HepG2 (cell line): ENCODE results near the gene METTL27. TPM values are rescaled to one million over a fixed set of nuclear protein-coding genes. Genes with fewer than 3 reads are reported as not detected.

Experiments used
- ATAC-seq: fragments of 200-7000 bp; cut with Tn5 transposase; 3 replicates; pipeline ENCODE4 v1.9.1; 2020; ENCODE audit warnings: mild to moderate bottlenecking, moderate library complexity
- BruUV-seq: library from RNA; stranded (reverse); fragments of 400-500 nt; replicated peaks from 2 replicates; lab custom pipeline; 2021; lab: Mats Ljungman, UMichigan
- CTCF ChIA-PET: fragments of 300-600 bp; formaldehyde crosslinking; extraction: SDS; loops from one replicate; lab custom pipeline; 2021; ENCODE audit warnings: low total read pairs, inconsistent platforms, low intra/inter-chr PET ratio; lab: Yijun Ruan, JAX
- POLR2A ChIA-PET: fragments of 350-600 bp; sonication (Branson Sonifier 250); formaldehyde crosslinking; loops from one replicate; lab custom pipeline; 2020; ENCODE audit warnings: antibody characterized with exemption, inconsistent platforms; lab: Yijun Ruan, JAX
- DNase-seq: peaks from one replicate; pipeline ENCODE4 v3.0.0-alpha.2; 2015; ENCODE audit warnings: low spot score
- FAIRE-seq: peaks from 3 replicates; lab custom pipeline; 2011; peaks lifted over from hg19 to GRCh38; lab: Jason Lieb, UNC
- H2AFZ ChIP-seq: one replicate; pipeline ENCODE4 v1.6.1; 2011; ENCODE audit warnings: low read length, inconsistent platforms
- H3K27ac ChIP-seq: fragments of 300-600 bp; 3 replicates; pipeline ENCODE4 v1.8.0; 2011; ENCODE audit warnings: mixed run types, mild to moderate bottlenecking, mixed read lengths, low read length, inconsistent platforms; ENCODE audit not compliant: insufficient read depth; ENCODE audit errors: extremely low read length
- H3K27me3 ChIP-seq, 2 experiments: fragments of 200-600 bp in 1 of 2; 2 replicates in 1 of 2; 3 replicates in 1 of 2; pipeline versions ENCODE4 v1.6.0 to v1.8.0; 2011; ENCODE audit warnings: low read length in 2 of 2, mild to moderate bottlenecking in 2 of 2, moderate library complexity in 2 of 2, inconsistent platforms in 1 of 2; ENCODE audit not compliant: insufficient read depth in 2 of 2, control insufficient read depth in 1 of 2
- H3K36me3 ChIP-seq, 2 experiments: fragments of 200-600 bp in 1 of 2; replicated peaks in 1 of 2; 2 replicates in 1 of 2; 3 replicates in 1 of 2; pipeline versions ENCODE4 v1.5.1 to v1.8.0; 2011; ENCODE audit warnings: low read length in 2 of 2, inconsistent platforms in 1 of 2; ENCODE audit not compliant: insufficient read depth in 2 of 2, control insufficient read depth in 1 of 2
- H3K4me1 ChIP-seq: 2 replicates; pipeline ENCODE4 v1.5.1; 2012; ENCODE audit warnings: low read length, inconsistent platforms; ENCODE audit not compliant: insufficient read depth
- H3K4me2 ChIP-seq: 2 replicates; pipeline ENCODE4 v1.6.0; 2011; ENCODE audit warnings: low read depth, low read length, inconsistent platforms
- H3K4me3 ChIP-seq, 3 experiments: fragments of 200-600 bp in 1 of 3; sonication (generic), shearing (Covaris generic) in 1 of 3; replicated peaks in 1 of 3; 2 replicates each; pipeline ENCODE4 v1.5.1; 2011 to 2016; ENCODE audit warnings: low read length in 3 of 3, inconsistent platforms in 2 of 3, low read depth in 2 of 3, mild to moderate bottlenecking in 2 of 3, control low read depth in 1 of 3, mixed read lengths in 1 of 3; ENCODE audit not compliant: insufficient read depth in 1 of 3
- H3K79me2 ChIP-seq: one replicate; pipeline ENCODE4 v1.6.1; 2011; ENCODE audit warnings: low read length, inconsistent platforms; ENCODE audit not compliant: insufficient read depth
- H3K9ac ChIP-seq: 2 replicates; pipeline ENCODE4 v1.6.0; 2011; ENCODE audit warnings: mild to moderate bottlenecking, low read depth, low read length, inconsistent platforms; ENCODE audit not compliant: insufficient read depth
- H3K9me3 ChIP-seq: 2 replicates; pipeline ENCODE4 v1.5.1; 2012; ENCODE audit warnings: mild to moderate bottlenecking, low read length
- H4K20me1 ChIP-seq: 2 replicates; pipeline ENCODE4 v1.6.0; 2011; ENCODE audit warnings: inconsistent platforms, mild to moderate bottlenecking, low read length, moderate library complexity; ENCODE audit not compliant: insufficient read depth
- BHLHE40 ChIP-seq: IDR thresholded peaks from 2 replicates; pipeline ENCODE4 v1.6.1; 2011; ENCODE audit warnings: low read length, improper control_type of control experiment
- FOSL2 ChIP-seq: sonication (generic); formaldehyde crosslinking; IDR thresholded peaks from 2 replicates; pipeline ENCODE4 v1.4.0; 2020; ENCODE audit warnings: missing genetic modification reagents
- GZF1 ChIP-seq: sonication (generic); formaldehyde crosslinking; IDR thresholded peaks from 2 replicates; pipeline ENCODE4 v1.5.1; 2020; ENCODE audit warnings: mild to moderate bottlenecking, missing genetic modification reagents
- NONO ChIP-seq, 2 experiments: fragments of 450-650 bp in 1 of 2; sonication (generic) in 1 of 2; formaldehyde crosslinking in 1 of 2; IDR thresholded peaks in 1 of 2; conservative IDR thresholded peaks in 1 of 2; 2 replicates each; pipeline versions ENCODE4 v1.6.1 to v1.8.0; 2017 to 2022; ENCODE audit warnings: mild to moderate bottlenecking in 1 of 2, missing genetic modification reagents in 1 of 2, moderate library complexity in 1 of 2
- SOX13 ChIP-seq, 3 experiments: fragments of 450-650 bp in 1 of 3; sonication (generic) in 1 of 3; formaldehyde crosslinking in 1 of 3; IDR thresholded peaks in 2 of 3; conservative IDR thresholded peaks in 1 of 3; 2 replicates each; pipeline versions ENCODE4 v1.5.0 to v1.6.1; 2016 to 2020; ENCODE audit warnings: antibody characterized with exemption in 1 of 3, mild to moderate bottlenecking in 1 of 3, missing compliant biosample characterization in 1 of 3, missing genetic modification reagents in 1 of 3, moderate library complexity in 1 of 3
- ZFP37 ChIP-seq: sonication (generic); formaldehyde crosslinking; IDR thresholded peaks from 2 replicates; pipeline ENCODE4 v1.4.0; 2020; ENCODE audit warnings: missing genetic modification reagents, borderline replicate concordance
- ZNF350 ChIP-seq: sonication (generic); formaldehyde crosslinking; IDR thresholded peaks from 2 replicates; pipeline ENCODE4 v1.4.0; 2020; ENCODE audit warnings: mild to moderate bottlenecking, low read depth, missing genetic modification reagents, borderline replicate concordance
- ZNF354B ChIP-seq: sonication (generic); formaldehyde crosslinking; IDR thresholded peaks from 2 replicates; pipeline ENCODE4 v1.8.0; 2022; ENCODE audit warnings: mild to moderate bottlenecking, missing genetic modification reagents
- ZNF572 ChIP-seq: sonication (generic); formaldehyde crosslinking; IDR thresholded peaks from 2 replicates; pipeline ENCODE4 v1.5.1; 2020; ENCODE audit warnings: mild to moderate bottlenecking, missing genetic modification reagents
- WGBS: methylation state at CpG from one replicate; pipeline ENCODE4 v1.1.6; 2017; ENCODE audit warnings: low lambda C conversion rate; 5-methylcytosine and 5-hydroxymethylcytosine counted together
- in situ Hi-C: cut with HindIII; loops from 2 replicates; pipeline ENCODE4 v1.10.0; 2017; ENCODE audit warnings: low pct_unique_long_range_greater_than_20kb; ENCODE audit not compliant: extremely low pct_ligation_motif_present
- intact Hi-C: fragments of 100-400 bp; cut with micrococcal nuclease; formaldehyde crosslinking; loops from one replicate; pipeline ENCODE4 v1.10.0; 2022; ENCODE audit not compliant: unreplicated experiment
- polyA plus RNA-seq, 8 experiments: library from polyadenylated mRNA; depleted of rRNA in 3 of 8; stranded (reverse) in 7 of 8; unstranded in 1 of 8; fragments of >200 nt; fragmentation: Illumina TruSeq in 4 of 8; extraction: Trizol in 4 of 8; gene quantifications; 2 replicates each; pipeline versions ENCODE4 v1.2.1 to v1.2.3, GENCODE V29; 2011 to 2016; ENCODE audit warnings: low read depth in 4 of 8, missing spikeins in 1 of 8, mixed read lengths in 1 of 8; ENCODE audit not compliant: insufficient read depth in 1 of 8
- total RNA-seq, 5 experiments: library from RNA; depleted of rRNA; stranded (reverse); fragments of >200 nt; fragmentation: Illumina TruSeq; extraction: Trizol; gene quantifications; 2 replicates each; pipeline ENCODE4 v1.2.3, GENCODE V29; 2016; ENCODE audit warnings: low read depth in 1 of 5

The METTL27 gene
- total and polyA plus RNA-seq, 2 of the 13 experiments (the other 11 are each of a cell fraction or from before 2014, with no cell fraction given), result 2.0 to 3.0 TPM

DNA sequence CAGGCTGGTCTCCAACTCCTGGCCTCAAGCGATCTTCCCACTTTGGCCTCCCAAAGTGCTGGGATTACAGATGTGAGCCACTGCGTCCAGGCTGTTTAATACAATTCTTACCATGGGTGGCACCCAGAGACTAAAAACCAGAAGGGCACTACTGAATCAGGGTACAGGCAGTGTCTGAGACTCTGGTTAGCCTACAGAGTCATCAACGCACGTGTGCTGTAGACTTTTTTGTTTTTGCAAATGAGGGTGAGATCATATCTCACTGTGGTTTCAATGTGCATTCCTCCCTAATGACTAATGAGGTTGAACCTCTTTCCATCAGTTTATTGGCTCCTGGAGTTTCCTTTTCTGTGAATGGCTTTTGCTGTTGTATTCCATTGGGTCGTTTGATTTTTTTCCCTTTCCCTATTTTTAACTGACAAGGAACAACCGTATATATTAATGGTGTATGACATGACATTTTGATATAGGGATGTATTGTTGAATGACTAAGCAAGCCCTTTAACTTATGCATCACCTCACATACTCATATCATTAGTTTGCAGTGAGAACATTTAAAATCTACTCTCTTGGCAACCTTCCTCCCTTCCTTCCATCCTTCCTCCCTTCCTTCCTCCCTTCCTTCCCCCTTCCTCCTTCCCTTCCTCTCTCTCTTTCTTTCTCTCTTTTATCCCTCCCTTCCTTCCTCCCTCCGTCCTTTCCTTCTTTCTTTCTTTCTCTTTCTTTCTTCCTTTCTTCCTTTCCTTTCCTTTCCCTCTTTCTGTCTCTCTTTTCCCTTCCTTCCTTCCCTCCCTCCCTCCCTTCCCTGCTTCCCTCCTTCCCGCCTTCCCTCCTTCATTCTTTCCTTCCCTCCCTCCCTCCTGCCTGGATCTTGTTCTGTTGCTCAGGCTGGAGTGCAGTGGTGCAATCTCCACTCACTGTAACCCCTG, 9.4 kb upstream of the METTL27 start:
- Histone ChIP-seq H3K27me3 (peaks cover 0 to 14% of the 10 kb centered on the region in 2 experiments; a peak in 1 of 5 replicates), H2AFZ (no peak overlapping the region), H3K4me3 (no peak overlapping the region), H4K20me1 (no peaks in the 10 kb centered on the region), H3K4me2 (no peak overlapping the region), H3K79me2 (no peaks in the 10 kb centered on the region), H3K9ac (no peak overlapping the region), H3K27ac (no peak overlapping the region), H3K9me3 (no peaks in the 10 kb centered on the region), H3K4me1 (peaks cover 6% of the 10 kb centered on the region), H3K36me3 (no peaks in the 10 kb centered on the region)
- WGBS, result 24% methylated on average over 8 of the region's 8 CpGs
- CTCF ChIA-PET, result no interaction called here
- intact Hi-C loops (no loop called here), in situ Hi-C loops (no loop called here)
- DNase-seq (peak; percentile 52), ATAC-seq (no peak), FAIRE-seq (no peak)
- no peak for TF ChIP-seq GZF1
- TF ChIP-seq FOSL2 (CRISPR knock-in tag), result peak; percentile 49; the same call in 1 of the 2 replicates
- TF ChIP-seq ZNF350, result no peak
- TF ChIP-seq NONO (IDR thresholded peaks at IDR 0.05), result no peak
- TF ChIP-seq NONO (CRISPR knock-in tag; conservative IDR thresholded peaks at IDR 0.05), result no peak
- no peak for TF ChIP-seq SOX13 (IDR thresholded peaks at IDR 0.05)
- no peak for TF ChIP-seq SOX13 (CRISPR knock-in tag; conservative IDR thresholded peaks at IDR 0.05 in 1 of 2, IDR thresholded peaks at IDR 0.05 in 1 of 2)
- TF ChIP-seq BHLHE40, result peak; percentile 55; the same call in 1 of the 2 replicates
- no peak for TF ChIP-seq ZNF572 (CRISPR knock-in tag)
- no peak for TF ChIP-seq ZFP37 (CRISPR knock-in tag)
- TF ChIP-seq ZNF354B (CRISPR knock-in tag), result no peak
- BruUV-seq, result no TSS peak
- POLR2A ChIA-PET, result interaction anchor here (1.2 kb wide), 1 partner anchor 9 kb away, joined by 6 read pairs; the partner anchor contains the start of gene METTL27
